Cerebellar nuclear complex (tissue), 1 donor: ENCODE results near the gene NHSL2.

Experiments used
- DNase-seq, 2 experiments: peaks; one replicate each; lab custom pipeline; 2025; lab: John Stamatoyannopoulos, UW

Gene NHSL2

GRCh38 chrX:72110051-72110875 lies 199.6 kb downstream of the NHSL2 start:
- no peak for DNase-seq

- no peak for DNase-seq
These were observed 200.4 kb downstream of the NHSL2 start for GRCh38 chrX:72110876-72111708.

- no peak for DNase-seq
These were observed 202.8 kb downstream of the NHSL2 start for GRCh38 chrX:72113461-72113860.

GRCh38 chrX:72114306-72114705 lies 203.7 kb downstream of the NHSL2 start:
- no peak for DNase-seq

- DNase-seq = no peak
These were observed 204.2 kb downstream of the NHSL2 start for GRCh38 chrX:72114807-72115206.

- DNase-seq = no peak
These were observed 204.7 kb downstream of the NHSL2 start for GRCh38 chrX:72115380-72115779.

- DNase-seq = no peak
These were observed 207.1 kb downstream of the NHSL2 start for GRCh38 chrX:72117636-72118210.

GRCh38 chrX:72120837-72121236 lies 210.2 kb downstream of the NHSL2 start:
- peak; percentile 41 to 76 for DNase-seq

- peak in 1 of 2 experiments; percentile 25 for DNase-seq
These were observed 210.7 kb downstream of the NHSL2 start for GRCh38 chrX:72121383-72121782.

GRCh38 chrX:72122621-72123337 lies 212.1 kb downstream of the NHSL2 start:
- DNase-seq = no peak

- no peak for DNase-seq
These were observed 213.0 kb downstream of the NHSL2 start for GRCh38 chrX:72123471-72124185.

GRCh38 chrX:72124540-72125201 lies 214.0 kb downstream of the NHSL2 start:
- no peak for DNase-seq

GRCh38 chrX:72125331-72126047 lies 214.8 kb downstream of the NHSL2 start:
- DNase-seq = peak in 1 of 2 experiments; percentile 42

GRCh38 chrX:72126048-72126415 lies 215.4 kb downstream of the NHSL2 start:
- peak in 1 of 2 experiments; percentile 2 for DNase-seq

- peak in 1 of 2 experiments; percentile 62 for DNase-seq
These were observed 216.0 kb downstream of the NHSL2 start for GRCh38 chrX:72126539-72127140.

- no peak for DNase-seq
These were observed 216.7 kb downstream of the NHSL2 start for GRCh38 chrX:72127332-72127731.

GRCh38 chrX:72128183-72128834 lies 217.7 kb downstream of the NHSL2 start:
- DNase-seq = no peak

- no peak for DNase-seq
These were observed 218.2 kb downstream of the NHSL2 start for GRCh38 chrX:72128881-72129280.

GRCh38 chrX:72129661-72130060 lies 219.0 kb downstream of the NHSL2 start:
- no peak for DNase-seq
